Measurements from ENCODE around the gene SNX24.
"Not testable (repeated sequence)": the region's sequence is repeated elsewhere in the genome, so short reads cannot be mapped to it uniquely, and the experiment has no call there.

The SNX24 gene, protein sequence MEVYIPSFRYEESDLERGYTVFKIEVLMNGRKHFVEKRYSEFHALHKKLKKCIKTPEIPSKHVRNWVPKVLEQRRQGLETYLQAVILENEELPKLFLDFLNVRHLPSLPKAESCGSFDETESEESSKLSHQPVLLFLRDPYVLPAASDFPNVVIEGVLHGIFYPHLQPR

DNA sequence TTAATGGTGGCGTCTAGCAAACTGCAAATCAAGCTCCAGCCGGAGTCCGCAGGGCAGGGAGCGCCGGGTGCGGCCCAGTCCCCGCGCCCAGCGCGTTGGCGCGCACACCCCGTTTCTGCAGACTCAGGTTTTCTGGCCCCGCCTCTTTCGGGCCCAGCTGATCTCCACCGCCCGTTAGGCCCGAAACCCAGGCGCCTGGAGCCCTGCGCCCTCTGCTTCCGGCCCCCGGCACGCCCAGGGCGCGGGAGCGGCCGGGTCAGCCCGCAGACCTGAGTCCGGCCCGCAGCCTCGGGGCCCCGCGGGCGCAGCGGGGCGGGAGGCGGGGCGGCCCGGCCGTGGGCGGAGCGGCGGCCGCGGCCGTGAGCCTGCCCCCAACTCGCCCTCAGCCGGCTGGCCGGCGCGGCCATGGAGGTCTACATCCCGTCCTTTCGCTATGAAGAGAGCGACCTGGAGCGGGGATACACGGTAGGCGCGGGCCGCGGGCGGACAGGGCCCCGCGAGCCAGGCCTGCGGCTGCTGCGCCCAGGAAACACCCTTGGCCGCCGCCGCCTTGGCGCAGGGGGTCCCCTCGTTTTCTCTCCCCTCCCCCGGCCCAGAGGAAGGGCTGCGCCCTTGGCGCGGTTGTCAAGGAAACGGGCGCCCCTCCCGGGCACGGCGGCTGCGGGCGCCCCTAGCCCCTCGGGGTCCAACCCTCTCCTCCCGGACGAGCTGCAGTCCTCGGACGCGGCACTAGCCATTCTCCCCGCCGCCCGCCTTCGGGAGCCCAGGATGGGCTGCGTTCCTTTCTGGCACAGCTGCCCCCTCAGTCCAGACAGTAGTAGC lies at the start of gene SNX24:
Gene SNX24 (plus strand): TSS at position 385 of the 822 bp plus-strand sequence. CDS start 21 bp downstream, at position 406.
- DNase-seq (ENCODE audit: low read depth) = peak; percentile 59

DNA sequence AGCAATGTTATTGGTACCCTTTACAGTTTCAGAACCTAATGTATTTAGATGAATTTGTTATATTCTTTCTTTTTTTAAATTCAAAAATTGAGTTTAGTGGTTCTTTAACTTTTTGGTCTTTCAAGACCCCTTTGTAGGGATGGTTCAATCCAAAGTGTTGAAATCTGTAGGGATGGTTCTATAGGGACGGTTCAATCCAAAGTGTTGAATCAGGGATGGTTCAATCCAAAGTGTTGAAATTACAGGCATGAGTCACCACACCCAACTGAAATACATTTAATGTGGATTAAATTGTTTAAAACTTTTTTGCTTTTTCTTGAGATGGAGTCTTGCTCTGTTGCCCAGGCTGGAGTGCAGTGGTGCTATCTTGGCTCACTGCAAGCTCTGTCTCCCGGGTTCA lies 39.9 kb upstream of the SNX24 start:
- no peak for DNase-seq (ENCODE audit: low read depth)

DNA sequence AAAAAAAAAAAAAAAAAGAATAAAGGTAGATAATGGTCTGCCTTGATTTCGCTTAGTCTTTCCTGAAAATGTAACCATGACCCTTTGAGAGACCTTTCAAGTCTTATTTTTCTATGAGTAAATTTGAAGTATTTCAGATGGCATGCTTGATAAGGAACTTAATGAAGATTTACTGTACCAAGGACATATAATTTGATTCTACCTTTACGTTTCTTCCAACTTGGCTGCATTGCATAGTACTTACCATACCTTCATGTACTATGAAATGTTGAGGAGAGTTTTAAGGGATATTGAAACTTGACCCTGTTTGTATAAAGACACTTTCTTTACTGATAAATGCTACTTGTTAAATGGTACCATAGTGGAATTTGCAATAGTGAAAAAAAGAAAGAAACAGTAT lies 35.0 kb upstream of the SNX24 start:
- no peak for DNase-seq (ENCODE audit: low read depth)

DNA sequence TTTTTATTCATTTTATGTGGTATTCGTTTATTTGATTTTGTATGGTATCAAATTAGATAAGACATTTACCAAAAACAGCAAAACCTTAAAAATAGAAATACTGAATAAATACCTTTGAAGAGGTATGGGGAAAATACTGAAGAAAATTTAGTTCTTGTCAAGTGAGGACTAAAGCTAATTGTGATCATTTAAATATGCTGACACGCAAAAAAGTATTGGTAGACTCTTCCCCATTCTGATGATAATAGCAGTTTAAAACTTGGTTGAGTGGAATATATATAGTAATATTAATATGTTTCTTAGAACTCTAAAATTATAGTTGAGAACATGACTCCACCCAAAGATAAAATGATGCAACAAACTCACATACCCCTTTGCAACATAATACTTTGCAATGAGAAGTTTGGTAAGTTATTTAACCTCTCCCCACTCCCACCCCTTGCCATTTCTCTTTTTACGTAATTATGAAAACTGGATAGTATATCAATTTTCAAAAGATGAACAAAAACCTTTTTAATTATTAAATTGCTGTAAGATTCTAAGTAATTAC lies 30.1 kb upstream of the SNX24 start:
- DNase-seq (ENCODE audit: low read depth) = no peak

DNA sequence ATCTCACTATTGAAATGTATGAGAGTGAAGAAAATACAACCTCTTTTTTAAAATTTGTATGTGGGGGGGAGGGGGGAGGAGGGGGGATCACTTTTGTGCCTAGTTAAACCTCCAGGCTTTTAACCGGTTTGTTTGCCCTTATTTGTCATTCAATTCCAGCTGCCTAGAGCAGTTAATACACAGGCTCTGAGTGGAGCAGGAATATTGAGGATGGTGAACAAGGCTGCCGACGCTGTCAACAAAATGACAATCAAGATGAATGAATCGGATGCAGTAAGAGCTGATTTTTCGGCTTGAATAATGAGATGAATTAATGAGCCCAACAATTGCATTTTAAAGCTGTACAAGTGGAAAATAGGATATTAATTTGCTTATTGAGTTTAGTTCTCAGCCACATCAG lies 28.7 kb upstream of the SNX24 start:
- no peak for DNase-seq (ENCODE audit: low read depth)

DNA sequence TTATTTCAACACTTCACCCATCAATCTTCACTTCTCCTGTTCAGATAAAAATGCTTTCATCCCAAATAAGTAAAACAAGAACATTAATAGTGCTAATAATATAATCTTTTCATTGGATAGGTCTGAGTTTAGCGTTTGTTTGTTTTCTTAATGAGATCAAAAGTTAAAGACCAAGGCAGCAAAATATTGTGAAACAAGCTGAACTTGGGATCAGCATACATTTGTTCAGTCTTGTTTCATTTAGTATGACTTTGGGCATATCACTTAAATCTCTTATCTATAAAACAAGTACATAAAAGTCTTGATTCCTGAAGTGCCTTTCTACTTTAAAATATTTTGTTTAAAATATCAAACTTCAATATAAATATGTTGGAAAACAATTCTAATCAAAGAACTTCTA lies 13.4 kb upstream of the SNX24 start:
- no peak for DNase-seq (ENCODE audit: low read depth)

DNA sequence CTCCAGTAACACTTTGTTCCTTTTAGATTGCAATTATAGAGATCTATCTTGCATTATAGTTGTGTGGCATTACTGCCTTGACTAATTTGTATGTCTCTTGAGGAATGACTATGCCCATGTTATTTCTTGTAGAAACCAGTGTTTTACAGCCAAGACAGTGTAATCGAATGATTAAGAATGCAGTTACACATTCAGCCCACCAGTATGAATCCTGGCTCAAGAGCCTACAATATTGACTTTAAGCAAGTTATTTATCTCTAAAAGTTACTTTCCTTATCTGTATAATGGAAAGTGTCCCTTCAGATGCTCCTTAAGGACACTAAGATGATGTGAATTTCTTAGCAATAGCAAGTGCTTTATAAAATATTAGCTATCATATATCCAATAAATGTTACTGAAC lies 9.7 kb upstream of the SNX24 start:
- no peak for DNase-seq (ENCODE audit: low read depth)

DNA sequence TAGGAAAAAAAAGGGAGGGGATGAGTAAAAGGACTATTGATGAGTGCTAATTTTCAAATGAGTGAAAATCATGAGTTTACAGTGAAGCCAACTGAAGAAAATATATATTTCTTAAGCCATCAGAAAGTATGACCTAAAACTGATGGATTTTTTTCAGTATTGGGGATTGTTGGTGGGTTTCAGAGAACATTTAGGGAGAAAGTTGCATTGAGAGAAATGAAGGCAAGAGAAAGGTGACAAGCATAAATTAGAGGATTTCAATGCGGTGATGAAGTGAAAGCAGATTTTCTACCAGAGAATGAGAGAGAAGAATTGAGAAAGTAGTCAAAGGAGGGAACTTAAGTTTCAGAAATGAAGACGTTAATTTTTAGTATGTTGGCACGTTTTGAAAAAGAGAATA lies 8.5 kb upstream of the SNX24 start:
- DNase-seq (ENCODE audit: low read depth) = no peak

DNA sequence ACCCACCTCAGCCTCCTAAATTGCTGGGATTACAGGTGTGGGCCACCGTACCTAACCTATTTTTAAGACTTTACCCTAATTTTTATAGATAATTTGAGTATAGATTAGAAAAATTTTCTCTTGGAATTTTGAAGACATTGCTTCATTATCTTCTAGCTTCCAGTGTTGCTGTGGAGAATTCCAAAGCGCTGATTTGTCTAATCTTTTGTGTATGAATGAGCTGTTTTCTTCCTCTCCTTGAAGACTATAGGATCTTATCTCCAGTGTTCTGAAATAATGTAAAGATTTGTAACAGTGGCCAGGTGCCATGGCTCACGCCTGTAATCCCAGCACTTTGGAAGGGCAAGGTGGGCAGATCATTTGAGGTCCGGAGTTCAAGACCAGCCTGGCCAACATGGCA lies 5.7 kb upstream of the SNX24 start:
- no peak for DNase-seq (ENCODE audit: low read depth)

DNA sequence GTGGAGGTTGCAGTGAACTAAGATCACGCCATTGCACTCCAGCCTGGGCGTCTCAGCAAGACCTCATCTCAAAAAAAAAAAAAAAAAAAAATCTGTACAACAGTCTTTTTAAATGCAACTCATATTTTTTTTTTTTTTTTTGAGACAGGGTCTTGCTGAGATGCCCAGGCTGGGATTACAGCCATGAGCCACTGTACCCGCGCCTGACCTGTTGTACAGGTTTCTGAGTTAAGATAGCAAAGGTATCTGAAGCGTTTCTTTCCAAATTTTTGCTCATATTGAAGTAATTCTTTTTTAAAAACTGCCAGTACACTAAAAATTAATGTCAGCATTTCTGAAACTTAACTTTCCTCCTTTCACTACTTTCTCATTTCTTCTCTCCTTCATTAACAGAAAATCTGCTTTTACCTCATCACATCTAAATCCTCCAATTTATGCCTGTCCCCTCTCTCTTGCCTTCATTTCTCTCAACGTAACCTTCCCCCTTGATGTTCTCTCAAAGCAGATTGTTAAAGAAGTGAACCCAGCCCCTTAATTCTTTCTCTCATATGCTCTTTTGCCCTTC lies 3.3 kb upstream of the SNX24 start:
- DNase-seq (ENCODE audit: low read depth) = no peak

DNA sequence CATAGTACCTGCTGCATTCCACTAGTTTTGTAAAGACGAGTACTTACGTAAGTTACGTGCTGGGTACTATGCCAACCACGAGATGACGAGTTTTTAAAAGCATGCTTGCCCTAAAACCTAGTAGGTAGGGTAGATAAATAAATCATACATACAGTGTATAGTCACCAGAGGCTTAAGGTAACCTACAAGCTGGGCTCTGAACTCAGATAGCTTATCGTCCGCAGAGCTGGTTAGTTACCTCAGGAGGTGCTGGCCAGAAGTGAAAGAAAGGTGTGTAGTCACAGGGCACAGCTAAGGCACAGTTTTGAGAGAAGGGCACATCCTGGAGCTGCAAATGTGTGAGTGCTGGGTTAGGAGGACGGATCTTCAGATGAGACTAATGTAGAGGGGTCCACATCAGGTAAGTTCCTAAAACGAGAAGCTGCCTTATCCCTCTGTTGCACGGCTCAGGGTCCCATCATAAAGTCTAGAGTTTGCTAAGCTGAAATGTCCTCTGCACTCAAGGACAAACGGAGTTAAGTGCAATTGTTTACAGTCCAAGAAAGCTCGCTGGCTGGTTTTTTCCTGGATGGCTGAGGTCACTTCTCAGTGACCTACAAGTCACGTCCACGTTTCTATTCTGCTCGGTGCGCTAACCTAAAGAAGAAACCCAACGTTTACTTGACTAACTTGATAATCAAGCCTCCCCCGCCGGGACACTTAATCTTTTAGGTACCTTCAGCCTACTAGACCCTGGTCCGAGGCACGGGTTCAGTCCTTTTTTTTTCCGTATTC lies 1.1 kb upstream of the SNX24 start:
- no peak for DNase-seq (ENCODE audit: low read depth)

DNA sequence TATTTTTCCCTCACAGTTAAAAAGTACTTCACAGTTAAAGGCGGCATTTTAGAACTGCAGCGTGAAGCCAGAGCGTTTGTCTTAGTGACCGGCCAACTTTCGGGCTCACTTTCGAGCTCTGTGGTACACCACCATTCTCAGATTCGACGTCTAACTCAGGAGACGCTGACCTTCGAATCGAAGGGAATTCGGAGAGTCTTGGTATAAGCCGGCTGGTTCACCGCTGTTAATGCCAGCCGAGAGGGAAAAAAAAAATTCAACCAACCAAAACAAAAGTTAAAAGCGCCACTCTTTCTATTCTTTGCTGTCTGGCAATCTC lies 544 bp upstream of the SNX24 start:
- DNase-seq (ENCODE audit: low read depth) = no peak

DNA sequence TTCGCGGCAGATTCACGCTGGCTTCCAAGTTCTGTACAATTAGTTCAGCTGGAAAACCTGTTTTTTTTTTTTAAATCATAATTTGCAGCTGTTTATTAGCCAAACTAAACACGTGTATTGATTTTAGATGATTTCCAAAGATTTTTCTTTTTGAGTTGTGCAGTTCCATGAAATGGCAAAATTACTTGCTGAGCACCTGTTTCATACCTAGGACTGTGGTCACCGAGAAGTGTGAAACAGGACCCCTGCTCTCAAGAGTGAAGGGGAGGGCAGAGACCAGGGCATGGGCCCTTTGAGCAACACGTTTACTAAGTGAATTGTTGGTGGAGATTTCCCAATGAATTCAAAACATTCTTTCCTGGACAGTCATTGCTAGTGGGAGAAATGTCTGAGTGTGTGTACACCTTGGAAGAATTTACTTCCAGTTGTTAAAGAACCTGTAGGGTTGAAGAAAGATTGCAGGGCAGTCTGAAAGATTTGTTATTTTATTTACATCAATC lies 688 bp downstream of the SNX24 start:
- no peak for DNase-seq (ENCODE audit: low read depth)

DNA sequence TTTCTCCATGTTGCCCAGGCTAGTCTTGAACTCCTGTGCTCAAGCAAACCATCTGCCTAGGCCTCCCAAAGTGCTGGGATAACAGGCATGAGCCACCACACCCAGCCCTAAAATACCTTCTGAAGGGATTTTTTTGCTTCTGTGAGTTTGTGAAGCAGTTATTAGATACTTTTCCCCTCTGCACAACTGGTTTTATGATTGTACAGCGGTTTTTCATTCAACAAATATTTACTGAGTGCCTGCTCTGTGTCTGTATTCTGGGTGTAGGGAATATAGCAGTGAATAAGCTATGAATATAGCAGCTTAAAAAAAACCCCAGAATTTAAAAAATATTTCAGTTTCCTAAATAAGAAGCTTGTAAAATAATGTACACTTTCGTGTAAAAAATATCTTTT lies 2.3 kb downstream of the SNX24 start:
- DNase-seq (ENCODE audit: low read depth) = no peak

DNA sequence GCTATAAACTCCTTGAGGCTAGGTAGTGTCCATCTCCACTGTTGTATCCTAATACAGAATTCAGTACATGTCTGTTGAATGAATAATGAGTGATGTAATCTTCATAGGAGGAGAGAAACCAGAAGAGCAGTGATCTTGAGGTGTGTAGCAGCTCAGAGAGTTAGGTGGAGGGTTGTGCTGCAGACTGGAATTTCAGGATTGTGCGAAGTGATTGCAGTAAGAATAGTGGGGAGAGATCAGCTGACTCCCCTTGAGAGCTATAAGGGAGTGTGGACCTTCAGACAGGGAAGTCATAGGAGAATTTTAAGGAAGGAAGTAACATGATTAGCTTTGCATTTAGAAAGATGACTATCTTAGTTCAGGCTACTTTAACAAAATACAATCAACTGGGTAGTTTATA lies 4.4 kb downstream of the SNX24 start:
- no peak for DNase-seq (ENCODE audit: low read depth)

DNA sequence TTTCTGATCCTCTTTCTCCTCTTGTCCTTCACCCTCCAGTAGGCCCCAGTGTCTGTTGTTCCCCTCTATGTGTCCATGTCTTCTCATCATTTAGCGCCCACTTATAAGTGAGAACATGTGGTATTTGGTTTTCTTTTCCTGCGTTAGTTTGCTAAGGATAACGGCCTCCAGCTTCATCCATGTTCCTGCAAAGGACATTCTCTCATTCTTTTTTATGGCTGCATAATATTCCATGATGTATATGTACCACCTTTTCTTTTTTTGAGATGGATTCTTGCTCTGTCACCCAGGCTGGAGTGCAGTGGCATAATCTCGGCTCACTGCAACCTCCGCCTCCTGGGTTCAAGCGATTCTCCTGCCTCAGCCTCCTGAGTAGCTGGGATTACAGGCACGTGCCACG lies 12.1 kb downstream of the SNX24 start:
- not testable (repeated sequence) for DNase-seq (ENCODE audit: low read depth)

DNA sequence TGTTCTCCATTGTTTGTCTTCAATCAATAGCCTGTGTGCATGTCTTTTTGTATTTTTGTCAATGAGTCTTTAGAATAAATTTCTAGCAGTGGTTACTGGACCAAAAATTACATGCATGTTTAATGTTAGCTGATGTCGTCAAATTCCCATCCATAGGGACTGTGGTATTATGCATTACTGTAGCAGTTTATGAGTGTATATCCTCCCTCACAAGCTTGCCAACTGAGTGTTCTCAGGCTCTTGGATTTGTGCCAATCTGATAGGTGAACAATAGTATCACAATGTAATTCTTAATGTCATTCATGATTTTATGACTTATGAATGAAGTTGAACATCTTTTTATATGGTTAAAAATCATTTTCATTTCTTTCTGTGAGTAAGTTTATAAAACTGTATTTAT lies 13.0 kb downstream of the SNX24 start:
- DNase-seq (ENCODE audit: low read depth) = no peak

DNA sequence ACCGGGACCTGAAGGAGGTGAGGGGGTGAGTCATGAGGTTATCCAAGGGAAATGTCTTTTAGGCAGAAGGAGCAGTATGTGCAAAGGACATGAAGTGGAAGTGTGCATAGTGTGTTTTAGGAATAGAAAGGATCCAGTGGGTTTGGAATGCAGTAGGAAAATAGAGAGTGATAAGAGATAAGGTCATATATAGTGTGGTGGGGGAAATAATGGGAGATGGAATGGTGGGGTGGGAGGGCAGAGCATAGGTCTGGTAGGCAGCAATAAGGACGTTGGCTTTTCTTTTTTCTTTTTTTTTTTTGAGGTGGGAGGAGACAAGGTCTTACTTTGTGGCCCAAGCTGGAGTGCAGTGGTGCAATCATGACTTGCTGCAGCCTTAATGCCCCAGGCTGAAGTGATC lies 17.8 kb downstream of the SNX24 start:
- no peak for DNase-seq (ENCODE audit: low read depth)

DNA sequence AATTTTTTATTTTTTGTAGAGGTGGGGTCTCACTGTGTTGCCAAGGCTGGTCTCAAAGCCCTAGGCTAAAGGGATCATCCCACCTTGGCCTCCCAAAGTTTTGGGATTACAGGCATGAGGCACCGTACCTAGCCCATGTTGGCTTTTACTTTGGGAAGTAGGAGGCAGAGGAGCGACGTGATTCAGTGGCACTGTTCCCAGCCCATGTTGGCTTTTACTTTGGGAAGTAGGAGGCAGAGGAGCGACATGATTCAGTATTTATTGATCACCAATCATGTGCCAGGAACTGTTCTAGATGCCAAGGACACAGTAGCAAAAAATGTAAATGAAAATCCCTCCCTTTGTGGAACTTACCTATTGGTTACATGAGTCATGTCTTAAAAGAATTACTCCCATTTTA lies 18.3 kb downstream of the SNX24 start:
- DNase-seq (ENCODE audit: low read depth) = no peak

DNA sequence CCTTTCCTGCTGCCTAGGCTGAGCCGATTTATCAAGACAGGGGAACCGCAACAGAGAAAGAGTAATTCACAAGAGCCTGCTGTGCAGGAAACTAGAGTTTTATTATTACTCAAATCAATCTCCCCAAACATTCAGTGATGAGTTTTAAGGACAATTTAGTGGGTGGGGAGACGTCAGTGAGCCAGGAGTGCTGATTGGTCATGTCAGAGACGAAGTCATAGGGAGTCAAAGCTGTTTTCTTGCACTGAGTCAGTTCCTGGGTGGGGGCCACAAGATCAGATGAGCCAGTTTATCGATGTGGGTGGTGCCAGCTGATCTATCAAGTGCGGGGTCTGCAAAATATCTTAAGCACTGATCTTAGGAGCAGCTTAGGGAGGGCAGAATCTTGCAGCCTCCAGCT lies 19.0 kb downstream of the SNX24 start:
- no peak for DNase-seq (ENCODE audit: low read depth)

DNA sequence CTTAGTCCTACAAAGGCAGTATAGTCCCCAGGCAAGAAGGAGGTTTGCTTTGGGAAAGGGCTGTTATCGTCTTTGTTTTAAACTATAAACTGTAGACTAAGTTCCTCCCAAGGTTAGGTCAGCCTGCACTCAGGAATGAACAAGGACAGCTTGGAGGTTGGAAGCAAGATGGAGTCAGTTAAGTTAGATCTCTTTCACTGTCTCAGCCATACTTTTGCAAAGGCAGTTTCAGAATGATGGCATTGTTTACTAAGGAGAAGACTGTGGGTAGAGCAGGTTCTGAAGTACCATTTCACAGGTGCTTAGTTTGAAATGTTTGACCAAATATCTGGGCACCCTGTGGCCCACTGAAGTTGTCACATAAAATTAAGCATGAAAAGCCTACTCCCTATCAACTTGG lies 19.4 kb downstream of the SNX24 start:
- no peak for DNase-seq (ENCODE audit: low read depth)

DNA sequence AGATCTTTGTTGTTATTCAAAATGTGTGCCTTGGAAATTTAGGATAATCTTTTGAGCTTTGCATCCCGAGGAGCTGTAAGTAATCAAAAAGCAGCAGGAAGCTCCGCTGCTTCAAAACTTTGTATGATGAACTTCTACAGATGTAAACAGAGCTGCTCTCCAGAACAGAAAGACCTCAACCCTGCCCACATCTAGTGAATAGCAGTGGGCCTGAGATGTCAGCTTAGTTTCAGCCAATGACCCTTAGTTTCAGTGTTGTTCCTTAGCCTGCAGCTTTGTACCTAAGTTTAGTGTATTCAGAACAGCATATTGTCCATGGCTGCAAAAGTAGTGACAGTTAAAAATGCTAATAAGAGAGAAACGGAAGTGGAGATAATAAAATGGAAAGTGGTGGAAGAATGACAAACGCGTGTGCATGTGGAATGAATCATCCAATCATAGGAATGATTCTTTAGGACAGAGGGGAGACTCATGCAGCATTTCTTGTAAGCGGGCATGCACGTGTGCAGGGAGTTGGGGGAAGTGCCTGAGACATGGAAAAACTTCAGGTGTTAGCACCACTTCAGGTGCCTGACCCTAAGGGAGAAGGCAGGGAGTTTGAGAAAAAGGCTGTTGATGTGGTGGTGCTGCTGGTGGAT lies 24.9 kb downstream of the SNX24 start:
- no peak for DNase-seq (ENCODE audit: low read depth)
